A549 (cell line): ENCODE results near the gene MAN1C1. TPM values are rescaled to one million over a fixed set of nuclear protein-coding genes. Genes with fewer than 3 reads are reported as not detected.

Source experiments
- ATAC-seq, 2 experiments: fragments of 200-7000 bp in 1 of 2; fragments of >200 bp in 1 of 2; cut with Nextera tagmentation in 1 of 2; cut with Tn5 transposase in 1 of 2; 3 replicates each; pipeline versions ENCODE4 v1.8.0 to v1.9.1; 2018 to 2020; ENCODE audit warnings: mild to moderate bottlenecking in 1 of 2, moderate library complexity in 1 of 2
- CTCF ChIA-PET: fragments of 300-600 bp; sonication (Branson Sonifier 250); formaldehyde crosslinking; extraction: SDS; loops from one replicate; lab custom pipeline; 2021; ENCODE audit warnings: antibody characterized with exemption, inconsistent platforms; lab: Yijun Ruan, JAX
- POLR2A ChIA-PET: fragments of 350-600 bp; formaldehyde crosslinking; extraction: SDS; loops from one replicate; lab custom pipeline; 2021; ENCODE audit warnings: antibody characterized with exemption, inconsistent platforms; lab: Yijun Ruan, JAX
- DNase-seq, 2 experiments: peaks; one replicate each; pipeline versions ENCODE4 v3.0.0 to v3.0.0-alpha.2; 2011 to 2016; ENCODE audit warnings: low read depth in 1 of 2, low spot score in 1 of 2
- FAIRE-seq: peaks from 2 replicates; lab custom pipeline; 2011; peaks lifted over from hg19 to GRCh38; lab: Jason Lieb, UNC
- H3K27ac ChIP-seq, 2 experiments: fragments of >200 bp; sonication (Bioruptor Twin); formaldehyde crosslinking; 3 replicates each; pipeline ENCODE4 v1.5.1; 2016 to 2017
- H3K4me1 ChIP-seq: fragments of >200 bp; sonication (Bioruptor Twin); formaldehyde crosslinking; 3 replicates; pipeline ENCODE4 v1.6.1; 2016
- H3K4me2 ChIP-seq: fragments of >200 bp; sonication (Bioruptor Twin); formaldehyde crosslinking; 3 replicates; pipeline ENCODE4 v1.6.1; 2016
- H3K4me3 ChIP-seq: fragments of >200 bp; sonication (Bioruptor Twin); formaldehyde crosslinking; 3 replicates; pipeline ENCODE4 v1.5.1; 2016
- H3K9me3 ChIP-seq: fragments of >200 bp; sonication (Bioruptor Twin); formaldehyde crosslinking; 3 replicates; pipeline ENCODE4 v1.6.1; 2016
- BHLHE40 ChIP-seq: IDR thresholded peaks from 2 replicates; pipeline ENCODE4 v1.6.1; 2012; ENCODE audit warnings: low read depth, low read length, inconsistent platforms
- CBX2 ChIP-seq: fragments of 200-600 bp; sonication (generic); IDR thresholded peaks from 2 replicates; pipeline ENCODE4 v1.6.1; 2016; ENCODE audit warnings: low read depth, mild to moderate bottlenecking, borderline replicate concordance
- CTCF ChIP-seq: fragments of >200 bp; sonication (Bioruptor Twin); formaldehyde crosslinking; IDR thresholded peaks from 3 replicates; pipeline ENCODE4 v1.5.1; 2016
- EHF ChIP-seq: fragments of 250-450 bp; sonication (Bioruptor Pico); IDR thresholded peaks from 2 replicates; pipeline ENCODE4 v1.5.0; 2020; ENCODE audit warnings: mild to moderate bottlenecking
- EHMT2 ChIP-seq: fragments of 200-600 bp; sonication (generic); IDR thresholded peaks from 2 replicates; pipeline ENCODE4 v1.6.1; 2016; ENCODE audit warnings: antibody characterized with exemption, low read depth, mild to moderate bottlenecking, moderate library complexity
- ESRRA ChIP-seq: fragments of 150-350 bp; IDR thresholded peaks from 2 replicates; pipeline ENCODE4 v1.6.1; 2014; ENCODE audit warnings: mild to moderate bottlenecking, low read length, borderline replicate concordance
- FOSL2 ChIP-seq, 2 experiments: fragments of 450-650 bp in 1 of 2; fragments of >200 bp in 1 of 2; sonication (Bioruptor Twin) in 1 of 2; formaldehyde crosslinking; IDR thresholded peaks; 2 replicates each; pipeline versions ENCODE4 v1.5.0 to v1.6.1; 2016 to 2020; ENCODE audit warnings: mild to moderate bottlenecking in 1 of 2, moderate library complexity in 1 of 2
- HDAC2 ChIP-seq: fragments of 200-600 bp; sonication (generic); IDR thresholded peaks from 2 replicates; pipeline ENCODE4 v1.6.1; 2016
- HEYL ChIP-seq: fragments of 250-450 bp; sonication (Bioruptor Pico); IDR thresholded peaks from 2 replicates; pipeline ENCODE4 v1.8.0; 2021; ENCODE audit warnings: mild to moderate bottlenecking, moderate library complexity
- HOXA7 ChIP-seq: fragments of 250-450 bp; sonication (Bioruptor Pico); IDR thresholded peaks from 2 replicates; pipeline ENCODE4 v1.5.0; 2020; ENCODE audit warnings: mild to moderate bottlenecking, moderate library complexity
- HOXB5 ChIP-seq: fragments of 250-450 bp; sonication (Bioruptor Pico); IDR thresholded peaks from 2 replicates; pipeline ENCODE4 v1.5.0; 2020; ENCODE audit warnings: mild to moderate bottlenecking, moderate library complexity
- JUN ChIP-seq, 2 experiments: fragments of >200 bp; sonication (Bioruptor Twin); formaldehyde crosslinking; IDR thresholded peaks; 2 replicates in 1 of 2; 3 replicates in 1 of 2; pipeline ENCODE4 v1.6.1; 2016 to 2017
- KDM1A ChIP-seq: fragments of 200-600 bp; sonication (generic); IDR thresholded peaks from 2 replicates; pipeline ENCODE4 v1.6.1; 2016; ENCODE audit warnings: low read depth, mild to moderate bottlenecking
- KDM5A ChIP-seq: fragments of 200-600 bp; sonication (generic); IDR thresholded peaks from 2 replicates; pipeline ENCODE4 v1.6.1; 2016; ENCODE audit warnings: antibody characterized with exemption, mild to moderate bottlenecking
- MAFK ChIP-seq: fragments of 450-650 bp; IDR thresholded peaks from 2 replicates; pipeline ENCODE4 v1.6.1; 2014; ENCODE audit not compliant: partially characterized antibody
- MAX ChIP-seq: IDR thresholded peaks from 2 replicates; pipeline ENCODE4 v1.6.1; 2012
- MAZ ChIP-seq: fragments of 150-350 bp; IDR thresholded peaks from 2 replicates; pipeline ENCODE4 v1.6.1; 2014; ENCODE audit warnings: antibody characterized with exemption, low read depth, low read length, borderline replicate concordance
- MYC ChIP-seq: IDR thresholded peaks from 2 replicates; pipeline ENCODE4 v1.6.1; 2012; ENCODE audit warnings: mild to moderate bottlenecking, inconsistent platforms, low read length, improper control_type of control experiment, borderline replicate concordance
- NFE2L2 ChIP-seq: fragments of 150-350 bp; conservative IDR thresholded peaks from 2 replicates; pipeline ENCODE4 v1.6.1; 2014; ENCODE audit warnings: low read length
- NPAS2 ChIP-seq: fragments of 250-450 bp; sonication (Bioruptor Pico); IDR thresholded peaks from 2 replicates; pipeline ENCODE4 v1.8.0; 2022; ENCODE audit warnings: mild to moderate bottlenecking, moderate library complexity, borderline replicate concordance
- NR3C1 ChIP-seq: fragments of >200 bp; sonication (Bioruptor Twin); formaldehyde crosslinking; IDR thresholded peaks from 3 replicates; pipeline ENCODE4 v1.6.1; 2017
- POLR2A ChIP-seq: IDR thresholded peaks from 2 replicates; pipeline ENCODE4 v1.6.1; 2012; ENCODE audit warnings: mild to moderate bottlenecking, low read length
- RAD21 ChIP-seq, 2 experiments: fragments of >200 bp in 1 of 2; sonication (Bioruptor Twin) in 1 of 2; formaldehyde crosslinking in 1 of 2; IDR thresholded peaks in 1 of 2; conservative IDR thresholded peaks in 1 of 2; 2 replicates in 1 of 2; 3 replicates in 1 of 2; pipeline ENCODE4 v1.6.1; 2012 to 2018; ENCODE audit warnings: inconsistent platforms in 1 of 2
- RARB ChIP-seq: fragments of 250-450 bp; sonication (Bioruptor Pico); IDR thresholded peaks from 2 replicates; pipeline ENCODE4 v1.8.0; 2021; ENCODE audit warnings: mild to moderate bottlenecking, moderate library complexity
- RCOR1 ChIP-seq: fragments of 150-350 bp; IDR thresholded peaks from 2 replicates; pipeline ENCODE4 v1.6.1; 2014; ENCODE audit warnings: antibody characterized with exemption, low read length, low read depth
- RNF2 ChIP-seq: fragments of 200-600 bp; sonication (generic); IDR thresholded peaks from 2 replicates; pipeline ENCODE4 v1.6.1; 2016; ENCODE audit warnings: low read depth, mild to moderate bottlenecking, antibody characterized with exemption, moderate library complexity, borderline replicate concordance
- TP53 ChIP-seq: fragments of 250-450 bp; sonication (Bioruptor Pico); IDR thresholded peaks from 2 replicates; pipeline ENCODE4 v1.5.0; 2021; ENCODE audit warnings: mild to moderate bottlenecking, moderate library complexity
- USF2 ChIP-seq: fragments of 450-650 bp; IDR thresholded peaks from 2 replicates; pipeline ENCODE4 v1.6.1; 2014; ENCODE audit warnings: antibody characterized with exemption
- ZFP36 ChIP-seq: fragments of 450-650 bp; IDR thresholded peaks from 2 replicates; pipeline ENCODE4 v1.6.1; 2014; ENCODE audit warnings: borderline replicate concordance; ENCODE audit not compliant: partially characterized antibody
- ZNF302 ChIP-seq: fragments of 250-450 bp; sonication (Bioruptor Pico); IDR thresholded peaks from 2 replicates; pipeline ENCODE4 v1.9.0; 2021; ENCODE audit warnings: inconsistent platforms, mild to moderate bottlenecking, moderate library complexity
- WGBS: methylation state at CpG from one replicate; pipeline ENCODE4 v1.1.6; 2017; ENCODE audit errors: missing lambda C conversion rate; 5-methylcytosine and 5-hydroxymethylcytosine counted together
- polyA plus RNA-seq, 4 experiments: library from polyadenylated mRNA; depleted of rRNA in 3 of 4; stranded (reverse); fragments of >200 nt; fragmentation: RNase III in 1 of 4; extraction: RNeasy Plus Mini Kit Qiagen cat#74134 plus additional on column Dnase treatment in 1 of 4; gene quantifications; 2 replicates in 3 of 4; 3 replicates in 1 of 4; pipeline ENCODE4 v1.2.3, GENCODE V29; 2011 to 2017

The MAN1C1 gene
- polyA plus RNA-seq, 2 of the 4 experiments (the other 2 are of a cell fraction): 0.22 to 0.27 TPM

DNA sequence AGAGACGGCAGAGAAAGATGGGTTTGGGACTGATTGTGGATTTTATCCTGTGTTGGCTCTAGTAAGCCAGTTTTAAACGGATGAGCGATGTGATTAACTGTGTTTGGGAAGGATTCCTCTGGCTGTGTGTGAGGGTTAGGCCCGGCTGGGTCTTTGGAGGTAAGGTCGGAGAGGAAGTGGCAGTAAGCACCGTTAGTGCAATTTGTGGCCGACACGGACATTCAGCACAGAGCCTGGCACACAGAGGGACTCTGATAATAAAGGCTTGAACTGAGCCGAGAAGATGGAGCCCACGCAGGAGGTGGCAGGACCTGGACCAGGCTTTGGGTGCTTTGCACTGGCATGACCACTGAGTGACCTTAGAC, 204.5 kb downstream of the MAN1C1 start:
- no peak for FAIRE-seq
- WGBS: 73% methylated on average over 9 of the region's 10 CpGs
- no peak for DNase-seq
- POLR2A ChIA-PET: no interaction called here
- ATAC-seq: no peak
- TF ChIP-seq KDM5A (no peak), JUN (IDR thresholded peaks at IDR 0.05) (no peak), NPAS2 (CRISPR knock-in tag) (no peak), RCOR1 (no peak), RAD21 (conservative IDR thresholded peaks at IDR 0.05 in 1 of 2, IDR thresholded peaks at IDR 0.05 in 1 of 2) (no peak), HOXB5 (no peak), NFE2L2 (no peak), EHF (no peak), MAX (no peak), ZFP36 (no peak), MAZ (no peak), CTCF (no peak), KDM1A (no peak), BHLHE40 (no peak), CBX2 (no peak), POLR2A (no peak), ESRRA (no peak)
- H3K9me3 ChIP-seq: no peaks in the 10 kb centered on the region
- peaks cover 18% of the 10 kb centered on the region for H3K4me1 ChIP-seq
- H3K4me3 ChIP-seq: peak overlapping the region; percentile 81
- CTCF ChIA-PET: interaction anchor here (1.0 to 1.3 kb wide), 2 partner anchors 10 to 25 kb away, joined by 3 to 4 read pairs; no protein-coding TSS in a partner anchor
- peak overlapping the region in 1 of 2 experiments; percentile 89; a peak in 3 of 6 replicates for H3K27ac ChIP-seq
- peak overlapping the region; percentile 83 for H3K4me2 ChIP-seq

- TF ChIP-seq RCOR1 (no peak), HDAC2 (no peak), RARB (no peak), NR3C1 (no peak), KDM5A (no peak), MYC (no peak)
- Histone ChIP-seq H3K4me1 (peaks cover 18% of the 10 kb centered on the region), H3K4me2 (peak overlapping the region; percentile 83), H3K4me3 (no peak overlapping the region), H3K27ac (no peak overlapping the region), H3K9me3 (no peaks in the 10 kb centered on the region)
- POLR2A ChIA-PET: no interaction called here
- FAIRE-seq: no peak
- 86% methylated on average over 5 of the region's 5 CpGs for WGBS
- CTCF ChIA-PET: interaction anchor here (1.1 to 1.4 kb wide), 3 partner anchors 11 to 26 kb away, joined by 3 to 5 read pairs (median 4); no protein-coding TSS in a partner anchor
- DNase-seq: no peak
- ATAC-seq: no peak
These were observed 205.1 kb downstream of the MAN1C1 start for GRCh38 chr1:25821630-25822091.

GRCh38 chr1:25825605-25826004, 209.0 kb downstream of the MAN1C1 start:
- POLR2A ChIA-PET: no interaction called here
- WGBS: 79% methylated on average over 2 of the region's 2 CpGs
- no peak for FAIRE-seq
- Histone ChIP-seq H3K4me2 (no peak overlapping the region), H3K27ac (no peak overlapping the region), H3K9me3 (no peaks in the 10 kb centered on the region), H3K4me1 (peaks cover 9% of the 10 kb centered on the region; the same call in 1 of the 3 replicates), H3K4me3 (no peak overlapping the region)
- CTCF ChIA-PET: interaction anchor here (0.8 to 1.0 kb wide), 2 partner anchors 15 to 28 kb away, joined by 3 read pairs; no protein-coding TSS in a partner anchor
- ATAC-seq: no peak
- DNase-seq: no peak
- TF ChIP-seq KDM5A: no peak
- TF ChIP-seq POLR2A: no peak
- no peak for TF ChIP-seq HOXA7 (CRISPR knock-in tag)
- no peak for TF ChIP-seq MAFK
- TF ChIP-seq HDAC2: no peak
- TF ChIP-seq ZNF302: no peak
- no peak for TF ChIP-seq HEYL (CRISPR knock-in tag)
- no peak for TF ChIP-seq BHLHE40
- TF ChIP-seq FOSL2 (IDR thresholded peaks at IDR 0.05): no peak
- no peak for TF ChIP-seq FOSL2 (CRISPR knock-in tag; IDR thresholded peaks at IDR 0.05)
- TF ChIP-seq RARB: no peak
- TF ChIP-seq EHMT2: no peak
- no peak for TF ChIP-seq MAZ
- no peak for TF ChIP-seq CTCF
- TF ChIP-seq TP53 (CRISPR knock-in tag): no peak
- TF ChIP-seq KDM1A: no peak
- no peak for TF ChIP-seq NFE2L2
- no peak for TF ChIP-seq USF2
- TF ChIP-seq RNF2: no peak
- no peak for TF ChIP-seq MYC
